IPS-20b (cell line): Measurements from ENCODE around the gene DNAH1.

Experiments
- H3K27ac ChIP-seq: one replicate; pipeline ENCODE4 v1.5.1; 2013; ENCODE audit warnings: low read length
- H3K27me3 ChIP-seq: 2 replicates; pipeline ENCODE4 v1.6.1; 2013; ENCODE audit warnings: mild to moderate bottlenecking, low read length, inconsistent platforms; ENCODE audit not compliant: insufficient read depth
- H3K36me3 ChIP-seq: 2 replicates; pipeline ENCODE4 v1.6.1; 2013; ENCODE audit warnings: low read depth, mild to moderate bottlenecking, inconsistent platforms, low read length, moderate library complexity; ENCODE audit not compliant: insufficient read depth
- H3K4me1 ChIP-seq: 2 replicates; pipeline ENCODE4 v1.6.1; 2013; ENCODE audit warnings: mild to moderate bottlenecking, control low read depth, inconsistent platforms, low read length, moderate library complexity; ENCODE audit not compliant: insufficient read depth
- H3K4me3 ChIP-seq: 2 replicates; pipeline ENCODE4 v1.5.1; 2013; ENCODE audit warnings: mild to moderate bottlenecking, low read length, inconsistent platforms
- H3K9ac ChIP-seq: 2 replicates; pipeline ENCODE4 v1.6.1; 2013; ENCODE audit warnings: low read depth, mild to moderate bottlenecking, inconsistent platforms, low read length, moderate library complexity
- H3K9me3 ChIP-seq: 2 replicates; pipeline ENCODE4 v1.6.1; 2013; ENCODE audit warnings: mild to moderate bottlenecking, low read depth, low read length, inconsistent platforms; ENCODE audit not compliant: insufficient read depth

DNAH1 gene

GRCh38 chr3:52391096-52391495 is 75.0 kb downstream of the DNAH1 start:
- Histone ChIP-seq H3K4me1 (no peaks in the 10 kb centered on the region), H3K9me3 (no peaks in the 10 kb centered on the region), H3K27me3 (no peaks in the 10 kb centered on the region; the same call in 1 of the 2 replicates), H3K9ac (no peak overlapping the region), H3K4me3 (no peak overlapping the region), H3K27ac (no peak overlapping the region), H3K36me3 (no peaks in the 10 kb centered on the region)

- H3K27ac ChIP-seq, result no peak overlapping the region
- H3K9ac ChIP-seq, result no peak overlapping the region; the same call in 1 of the 2 replicates
- H3K36me3 ChIP-seq, result no peaks in the 10 kb centered on the region
- no peak overlapping the region for H3K4me3 ChIP-seq
- no peaks in the 10 kb centered on the region; the same call in 1 of the 2 replicates for H3K27me3 ChIP-seq
- H3K9me3 ChIP-seq, result no peaks in the 10 kb centered on the region
- no peaks in the 10 kb centered on the region for H3K4me1 ChIP-seq
Observed at GRCh38 chr3:52392216-52392930, 76.3 kb downstream of the DNAH1 start.

GRCh38 chr3:52393131-52393807 is 77.2 kb downstream of the DNAH1 start:
- H3K9me3 ChIP-seq, result no peaks in the 10 kb centered on the region
- no peaks in the 10 kb centered on the region; the same call in 1 of the 2 replicates for H3K27me3 ChIP-seq
- H3K9ac ChIP-seq, result no peak overlapping the region
- H3K4me3 ChIP-seq, result no peak overlapping the region
- no peak overlapping the region for H3K27ac ChIP-seq
- H3K4me1 ChIP-seq, result no peaks in the 10 kb centered on the region
- no peaks in the 10 kb centered on the region for H3K36me3 ChIP-seq

GRCh38 chr3:52393959-52394670 is 78.0 kb downstream of the DNAH1 start:
- H3K27me3 ChIP-seq, result no peaks in the 10 kb centered on the region; the same call in 1 of the 2 replicates
- H3K9me3 ChIP-seq, result no peaks in the 10 kb centered on the region
- H3K4me1 ChIP-seq, result no peaks in the 10 kb centered on the region
- H3K36me3 ChIP-seq, result no peaks in the 10 kb centered on the region
- H3K9ac ChIP-seq, result no peak overlapping the region
- no peak overlapping the region for H3K4me3 ChIP-seq
- no peak overlapping the region for H3K27ac ChIP-seq

- no peaks in the 10 kb centered on the region; the same call in 1 of the 2 replicates for H3K27me3 ChIP-seq
- no peak overlapping the region for H3K4me3 ChIP-seq
- H3K27ac ChIP-seq, result no peak overlapping the region
Observed at GRCh38 chr3:52394751-52395502, 78.8 kb downstream of the DNAH1 start.

GRCh38 chr3:52395503-52395865 is 79.4 kb downstream of the DNAH1 start:
- Histone ChIP-seq H3K4me3 (no peak overlapping the region), H3K4me1 (no peaks in the 10 kb centered on the region), H3K27ac (no peak overlapping the region), H3K27me3 (no peaks in the 10 kb centered on the region; the same call in 1 of the 2 replicates), H3K36me3 (no peaks in the 10 kb centered on the region), H3K9me3 (no peaks in the 10 kb centered on the region), H3K9ac (no peak overlapping the region)

More at GRCh38 chr3:52394751-52395502, 78.8 kb downstream of the DNAH1 start:
- no peaks in the 10 kb centered on the region for H3K4me1 ChIP-seq
- no peak overlapping the region for H3K9ac ChIP-seq
- H3K9me3 ChIP-seq, result no peaks in the 10 kb centered on the region
- H3K36me3 ChIP-seq, result no peaks in the 10 kb centered on the region

GRCh38 chr3:52396011-52396906 is 80.1 kb downstream of the DNAH1 start:
- Histone ChIP-seq H3K4me1 (no peaks in the 10 kb centered on the region), H3K9ac (no peak overlapping the region), H3K27me3 (no peaks in the 10 kb centered on the region; the same call in 1 of the 2 replicates), H3K27ac (no peak overlapping the region), H3K4me3 (no peak overlapping the region), H3K9me3 (no peaks in the 10 kb centered on the region), H3K36me3 (peaks cover under 1% of the 10 kb centered on the region)

- Histone ChIP-seq H3K4me3 (no peak overlapping the region), H3K27me3 (no peaks in the 10 kb centered on the region), H3K27ac (no peak overlapping the region), H3K9ac (no peak overlapping the region), H3K4me1 (no peaks in the 10 kb centered on the region), H3K36me3 (peaks cover 8% of the 10 kb centered on the region), H3K9me3 (no peaks in the 10 kb centered on the region)
Observed at GRCh38 chr3:52396907-52397591, 80.9 kb downstream of the DNAH1 start.

- Histone ChIP-seq H3K4me3 (no peak overlapping the region), H3K27me3 (no peaks in the 10 kb centered on the region), H3K9ac (no peak overlapping the region), H3K36me3 (peaks cover 16% of the 10 kb centered on the region), H3K9me3 (no peaks in the 10 kb centered on the region), H3K27ac (no peak overlapping the region), H3K4me1 (no peaks in the 10 kb centered on the region)
Observed at GRCh38 chr3:52397676-52398399, 81.7 kb downstream of the DNAH1 start.

- no peaks in the 10 kb centered on the region for H3K4me1 ChIP-seq
- no peaks in the 10 kb centered on the region for H3K27me3 ChIP-seq
- H3K36me3 ChIP-seq, result peaks cover 25% of the 10 kb centered on the region
- no peak overlapping the region for H3K27ac ChIP-seq
- H3K9ac ChIP-seq, result no peak overlapping the region
- no peak overlapping the region for H3K4me3 ChIP-seq
- H3K9me3 ChIP-seq, result no peaks in the 10 kb centered on the region
Observed at GRCh38 chr3:52398670-52399081, 82.6 kb downstream of the DNAH1 start.
